Activated naive CD4-positive, alpha-beta T cell treated with anti-CD3 and anti-CD28 coated beads, Interleukin-2, amount 50 U/mL, for 16 hours (primary cell): ENCODE data around the gene MTUS2.

Source experiments
- DNase-seq: peaks from one replicate; pipeline ENCODE4 v3.0.0-alpha.2; 2020

Gene MTUS2

DNA sequence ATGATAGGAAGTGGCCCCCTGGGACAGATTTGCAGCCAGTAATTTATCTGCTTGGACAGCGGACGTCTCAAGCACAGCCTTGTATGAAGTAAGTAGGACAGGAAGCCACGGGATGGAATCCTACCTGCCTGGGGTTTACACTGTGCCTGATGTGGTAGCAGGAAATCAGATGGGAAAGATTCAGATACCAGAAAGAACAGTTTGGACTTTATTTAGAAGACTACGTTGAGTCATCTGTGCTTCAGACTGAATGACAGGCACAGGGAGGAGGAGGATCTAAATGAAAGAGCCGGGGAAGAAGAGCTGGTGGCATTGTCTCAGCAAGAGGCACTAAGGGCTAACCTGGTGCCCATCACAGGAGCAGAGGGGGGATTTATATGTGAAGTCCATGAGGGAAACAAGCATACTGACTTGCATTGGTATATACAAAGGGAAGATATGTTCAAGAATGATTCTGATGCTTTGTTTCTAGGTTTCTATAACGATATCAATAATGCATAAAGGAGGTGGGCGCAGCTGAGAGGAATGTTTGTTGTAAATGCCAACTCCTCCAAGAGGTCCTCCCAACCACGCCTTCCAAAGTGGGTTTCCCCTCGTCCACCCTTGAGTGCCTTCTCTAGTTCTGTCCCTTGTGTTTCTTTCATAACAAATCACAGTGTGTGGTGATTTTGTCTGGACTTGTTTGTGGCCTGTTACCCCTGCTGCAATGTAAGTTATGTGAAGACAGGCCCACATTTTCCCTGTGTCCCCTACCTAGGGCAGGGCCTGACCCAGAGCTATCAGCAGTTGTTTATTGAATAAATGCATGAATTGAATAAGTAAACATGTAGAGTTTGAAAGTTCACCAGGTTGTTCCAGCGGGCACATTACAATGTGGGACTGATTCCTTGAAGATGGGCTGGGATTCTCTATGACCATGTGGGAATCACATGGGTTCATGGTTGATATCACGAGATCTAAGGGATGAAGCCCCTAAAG, 446.9 kb downstream of the MTUS2 start:
- DNase-seq = no peak

DNA sequence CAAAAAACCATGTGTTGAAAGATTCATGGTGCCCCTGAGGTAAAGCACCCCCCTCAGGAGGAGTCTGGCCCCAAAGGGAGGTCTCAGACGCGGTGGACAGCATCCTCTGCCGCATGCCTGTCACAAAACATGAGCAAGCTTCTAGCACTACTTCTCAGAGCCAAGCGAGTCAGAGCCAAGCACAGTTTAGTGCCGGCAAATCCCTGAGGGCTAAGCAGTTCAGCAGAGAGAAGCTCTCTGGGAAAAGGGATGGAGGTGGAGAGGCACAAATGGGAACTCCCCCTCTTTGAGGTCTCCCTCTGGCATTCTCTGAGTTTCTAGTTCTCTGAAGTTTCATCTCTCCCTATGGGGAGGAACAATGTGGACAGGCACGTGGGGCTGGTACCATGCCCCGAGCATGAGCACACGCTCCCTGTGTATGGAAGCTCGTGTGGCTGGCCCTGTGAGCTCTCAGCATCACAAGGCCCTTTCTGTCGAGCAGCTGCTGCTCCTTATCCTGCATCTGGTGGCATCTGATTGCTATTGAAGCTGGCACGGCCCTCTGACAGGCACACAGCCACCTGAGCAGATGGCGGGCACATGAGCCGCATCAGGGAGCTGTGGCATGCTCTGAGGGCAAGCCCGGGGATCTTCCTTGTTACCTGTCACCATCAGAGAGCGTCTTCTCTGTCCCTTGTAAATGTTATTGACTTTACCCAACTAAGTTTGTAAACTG, 450.3 kb downstream of the MTUS2 start:
- DNase-seq = no peak

DNA sequence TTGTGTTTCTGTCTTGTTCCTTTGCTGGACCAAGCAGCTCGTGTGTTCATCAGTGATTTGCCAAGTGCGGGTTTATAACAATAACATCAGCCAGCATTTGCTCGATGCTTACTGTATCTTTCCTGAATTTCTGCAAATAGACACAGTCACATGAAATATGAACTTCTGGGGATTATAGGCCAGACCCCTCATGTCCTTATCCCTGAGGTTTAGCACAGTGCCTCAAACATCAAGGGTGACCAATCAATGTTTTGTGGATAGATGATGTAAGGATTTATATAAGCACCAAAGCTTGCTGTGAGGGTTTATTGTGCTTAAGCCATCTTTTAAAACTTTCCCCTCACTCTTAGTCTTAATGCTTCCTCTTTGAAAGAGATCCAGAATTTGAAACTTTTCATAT, 451.5 kb downstream of the MTUS2 start:
- no peak for DNase-seq

GRCh38 chr13:29279356-29280254, 459.5 kb downstream of the MTUS2 start:
- no peak for DNase-seq

GRCh38 chr13:29281932-29282495, 461.9 kb downstream of the MTUS2 start:
- no peak for DNase-seq

DNA sequence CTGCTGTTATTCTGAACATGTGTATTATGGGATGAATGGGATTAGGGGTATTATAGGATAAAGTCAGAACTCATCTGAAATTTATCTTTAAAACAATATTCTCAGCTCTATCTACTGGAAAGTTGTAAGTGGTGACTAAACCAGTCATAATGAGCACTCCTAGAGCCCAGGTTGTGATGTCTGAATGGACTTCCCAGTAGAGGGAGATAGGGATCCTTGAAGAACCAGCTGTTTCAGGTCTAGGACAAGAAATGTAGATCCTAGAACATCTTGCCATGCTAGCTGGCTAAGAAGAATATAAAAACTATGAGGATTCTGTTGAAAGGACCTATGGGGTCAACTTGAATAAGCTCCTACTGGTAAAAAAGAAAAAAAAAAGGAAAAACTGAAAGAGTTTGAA, 464.6 kb downstream of the MTUS2 start:
- no peak for DNase-seq

DNA sequence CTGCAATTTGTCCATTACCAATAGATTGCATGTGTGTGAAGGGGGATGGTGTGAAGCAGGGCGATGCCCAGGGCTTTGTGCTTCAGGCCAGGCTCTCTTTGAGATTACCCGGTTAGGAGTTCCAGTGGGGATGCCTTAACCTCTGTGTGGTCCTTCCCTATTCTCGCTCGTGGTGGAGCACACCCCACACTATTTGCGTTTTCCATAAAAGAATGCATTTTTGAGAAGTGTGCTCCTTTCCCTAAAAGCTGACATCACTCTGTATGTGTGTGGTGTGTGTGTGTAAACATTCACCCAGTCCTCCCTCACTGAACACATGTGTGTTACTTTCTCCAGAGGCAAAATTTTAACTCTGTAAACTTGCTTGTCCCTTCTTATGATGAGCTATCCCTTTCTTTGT, 467.1 kb downstream of the MTUS2 start:
- no peak for DNase-seq

DNA sequence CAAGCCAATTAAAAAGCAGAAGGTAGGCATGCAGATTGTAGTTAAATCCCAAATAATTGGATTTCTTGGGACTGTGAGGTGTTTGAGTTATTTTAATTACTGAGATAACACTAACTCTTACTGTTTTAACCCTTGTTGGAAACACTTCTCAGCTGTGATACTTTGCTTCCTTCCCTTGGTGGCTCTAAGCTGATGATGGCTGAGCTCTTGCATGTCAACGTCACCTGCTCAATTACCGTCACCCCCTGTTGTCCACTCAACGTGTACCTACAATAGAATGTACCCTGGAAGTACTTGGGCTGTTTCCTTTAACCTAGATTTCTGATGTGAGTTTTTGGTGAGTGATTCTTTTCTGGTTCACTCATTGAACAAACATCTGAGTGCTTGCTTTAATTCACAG, 471.9 kb downstream of the MTUS2 start:
- no peak for DNase-seq

GRCh38 chr13:29294821-29295220, 474.7 kb downstream of the MTUS2 start:
- no peak for DNase-seq

GRCh38 chr13:29301027-29301426, 480.9 kb downstream of the MTUS2 start:
- no peak for DNase-seq

- DNase-seq = no peak
Measured at GRCh38 chr13:29304148-29304547, 484.0 kb downstream of the MTUS2 start.

GRCh38 chr13:29310806-29311205, 490.7 kb downstream of the MTUS2 start:
- no peak for DNase-seq

DNA sequence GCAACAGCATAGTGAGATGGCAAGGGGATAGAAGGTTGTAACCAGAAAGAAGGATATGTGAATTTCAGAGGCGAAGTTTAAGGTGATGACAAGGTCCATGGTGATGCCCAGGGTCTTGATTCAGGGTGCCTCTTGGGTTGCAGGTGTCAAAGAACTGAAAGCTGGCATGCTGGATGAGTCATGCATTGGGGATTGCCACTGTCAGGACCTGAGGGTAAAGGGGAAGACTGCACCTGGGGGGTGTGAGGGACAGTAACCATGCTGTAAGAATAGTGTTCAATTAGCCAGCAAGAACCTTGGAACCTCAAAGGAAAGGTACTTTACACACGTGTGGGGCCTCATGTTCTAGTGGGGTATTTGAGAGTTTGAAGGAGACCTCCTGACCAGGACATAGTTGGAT, 495.7 kb downstream of the MTUS2 start:
- no peak for DNase-seq

- DNase-seq = no peak
Measured at GRCh38 chr13:29317828-29318227, 497.7 kb downstream of the MTUS2 start.

DNA sequence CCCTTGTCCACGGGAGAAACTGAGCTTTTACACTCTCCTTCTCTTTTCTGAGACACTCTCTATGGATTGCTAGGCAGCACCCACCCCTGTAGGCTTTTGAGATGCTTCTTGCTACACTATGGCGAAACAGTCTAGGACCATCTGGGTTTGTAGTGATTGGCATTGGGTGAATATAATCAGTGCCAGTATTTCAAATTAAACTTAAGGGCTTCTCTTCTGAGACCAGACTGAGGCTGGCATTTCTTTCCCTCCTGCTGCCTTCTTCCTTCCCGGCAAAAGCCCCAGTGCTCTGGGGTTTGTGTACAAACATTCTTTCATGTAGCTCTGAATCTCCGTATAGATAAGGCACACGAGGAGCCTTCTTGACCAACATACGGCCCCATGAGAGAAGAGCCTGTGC, 498.6 kb downstream of the MTUS2 start:
- no peak for DNase-seq

DNA sequence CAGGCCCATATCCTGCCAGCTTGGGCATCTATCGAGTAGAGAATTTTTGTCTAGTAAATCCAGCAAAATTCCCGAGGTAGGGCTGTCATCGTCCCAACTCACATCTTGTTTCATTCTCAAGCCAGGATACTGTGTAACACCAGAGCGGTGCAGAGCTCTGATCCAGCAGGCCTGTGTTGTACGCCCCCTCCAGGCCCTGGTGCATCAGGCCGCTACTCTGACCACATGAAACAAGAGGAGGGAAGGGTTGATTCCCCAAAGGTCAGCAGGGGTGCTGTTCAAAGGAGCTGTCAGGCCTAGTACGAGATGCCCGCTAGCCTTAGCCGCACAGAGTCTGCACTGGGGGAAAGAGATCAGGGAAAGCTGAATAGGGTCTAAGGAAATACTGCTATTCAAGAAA, 499.3 kb downstream of the MTUS2 start:
- DNase-seq = no peak

GRCh38 chr13:29323954-29324353, 503.8 kb downstream of the MTUS2 start:
- DNase-seq = no peak

- DNase-seq = no peak
Measured at GRCh38 chr13:29324601-29325000, 504.5 kb downstream of the MTUS2 start.

DNA sequence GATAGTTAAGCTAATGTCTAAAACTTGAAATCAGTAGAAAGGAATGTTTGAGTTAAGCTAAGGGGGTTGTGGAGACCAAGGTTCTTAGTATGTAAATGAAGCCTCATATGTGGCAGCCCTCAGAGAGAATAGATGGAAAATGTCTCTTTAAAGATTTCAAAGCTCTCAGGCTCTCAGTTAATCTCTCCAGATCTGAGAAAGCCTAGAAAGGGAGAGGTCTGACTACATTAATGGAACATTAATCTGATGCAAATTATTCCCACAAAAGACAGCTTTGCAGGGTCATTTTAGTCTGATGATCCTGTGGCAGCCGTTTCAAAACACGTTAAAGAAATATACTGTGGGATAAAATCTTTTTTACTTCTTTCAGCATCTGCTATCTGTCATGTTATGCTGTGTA, 508.4 kb downstream of the MTUS2 start:
- DNase-seq = no peak

DNA sequence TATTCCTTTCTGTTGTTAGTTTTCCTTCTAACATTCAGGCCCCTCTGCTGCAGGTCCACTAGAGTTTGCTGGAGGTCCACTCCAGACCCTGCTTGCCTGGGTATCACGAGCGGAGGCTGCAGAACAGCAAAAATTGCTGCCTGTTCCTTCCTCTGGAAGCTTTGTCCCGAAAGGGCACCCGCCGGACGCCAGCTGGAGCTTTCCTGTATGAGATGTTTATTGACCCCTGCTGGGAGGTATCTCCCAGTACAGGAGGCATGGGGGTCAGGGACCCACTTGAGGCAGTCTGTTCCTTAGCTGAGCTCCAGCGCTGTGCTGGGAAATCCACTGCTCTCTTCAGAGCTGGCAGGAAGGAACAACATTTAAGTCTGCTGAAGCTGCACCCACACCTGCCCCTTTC, 516.2 kb downstream of the MTUS2 start:
- DNase-seq = no peak

GRCh38 chr13:29339386-29340272, 519.5 kb downstream of the MTUS2 start:
- DNase-seq = no peak
